Liver (tissue), 3 donors: ENCODE results near the gene L3HYPDH.

Experiments
- CTCF ChIP-seq: fragments of 150-350 bp; IDR thresholded peaks from 2 replicates; pipeline ENCODE4 v1.5.1; 2017; ENCODE audit warnings: improper control_type of control experiment, low read depth, low read length; ENCODE audit not compliant: missing input control
- FOXA1 ChIP-seq: IDR thresholded peaks from 2 replicates; pipeline ENCODE4 v1.6.1; 2016; ENCODE audit warnings: antibody characterized with exemption
- GABPA ChIP-seq, 2 donors: IDR thresholded peaks in 1 of 2; conservative IDR thresholded peaks in 1 of 2; 2 replicates each; pipeline ENCODE4 v1.6.1; 2016; ENCODE audit warnings: antibody characterized with exemption in 2 of 2, mild to moderate bottlenecking in 1 of 2, moderate library complexity in 1 of 2
- SP1 ChIP-seq: IDR thresholded peaks from 2 replicates; pipeline ENCODE4 v1.6.1; 2018; ENCODE audit warnings: antibody characterized with exemption, mild to moderate bottlenecking
- TF ChIP-seq, protein P1 (sequence below): IDR thresholded peaks from 2 replicates; pipeline ENCODE4 v1.6.1; 2016; ENCODE audit warnings: antibody characterized with exemption
- donor health status: healthy.
- donor health status: healthy.

DNA sequence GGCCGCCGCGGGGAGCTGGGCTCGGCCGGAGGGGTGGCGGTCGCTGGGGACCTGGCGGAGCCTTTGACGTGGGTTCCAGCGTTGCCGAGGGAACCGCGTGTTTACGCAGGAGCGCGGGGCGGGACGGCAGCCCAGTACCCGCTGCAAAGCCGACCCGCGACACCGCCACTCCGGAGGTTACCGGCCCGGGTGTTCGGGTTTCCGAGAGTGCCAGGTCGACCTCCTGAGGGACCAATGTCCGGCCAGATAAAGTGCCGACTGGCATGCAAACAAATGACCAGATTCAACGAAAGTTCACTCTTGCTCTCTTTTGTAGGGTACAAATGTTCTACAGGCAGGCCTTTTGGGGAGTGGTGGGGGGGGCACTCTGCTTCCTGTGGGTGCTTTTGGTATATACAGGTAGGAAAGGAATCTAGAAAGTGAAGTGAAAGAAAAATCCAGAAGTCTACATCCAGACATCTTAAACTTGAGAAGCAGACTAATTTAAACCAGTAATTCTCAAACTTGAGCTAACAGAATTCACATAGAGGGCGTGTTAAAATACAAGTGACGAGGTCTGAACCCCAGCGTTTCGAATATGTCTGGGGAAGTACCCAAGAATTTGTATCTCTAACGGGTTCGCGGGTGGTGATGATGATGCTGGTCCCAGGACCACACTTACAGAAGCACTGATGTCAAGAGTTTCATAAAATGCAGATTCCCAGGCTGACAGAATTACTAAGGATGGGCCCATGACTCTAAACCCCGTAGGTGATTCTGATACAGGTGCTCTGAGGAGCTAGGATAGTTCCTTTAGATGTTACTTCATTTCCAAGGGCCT, 18.7 kb downstream of the L3HYPDH start, which contains the start of gene GPR135:
- TF ChIP-seq, protein P1, sequence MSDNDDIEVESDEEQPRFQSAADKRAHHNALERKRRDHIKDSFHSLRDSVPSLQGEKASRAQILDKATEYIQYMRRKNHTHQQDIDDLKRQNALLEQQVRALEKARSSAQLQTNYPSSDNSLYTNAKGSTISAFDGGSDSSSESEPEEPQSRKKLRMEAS = no peak
- TF ChIP-seq CTCF (no peak), GABPA (IDR thresholded peaks at IDR 0.05 in 1 of 2, conservative IDR thresholded peaks at IDR 0.05 in 1 of 2) (no peak), FOXA1 (no peak), SP1 (peak; percentile 31)
